Measurements from ENCODE around the gene HECW1.

- TF ChIP-seq CTCF (conservative IDR thresholded peaks at IDR 0.05; ENCODE audit: low read depth in 2 of 2): no peak
- no peak for TF ChIP-seq POLR2AphosphoS5 (IDR thresholded peaks at IDR 0.05; ENCODE audit: low read depth)
- no peak for TF ChIP-seq CREB1 (CRISPR knock-in tag; IDR thresholded peaks at IDR 0.05; ENCODE audit: low read depth)
- TF ChIP-seq REST (IDR thresholded peaks at IDR 0.05; ENCODE audit: unreplicated experiment): no peak
- no peak for TF ChIP-seq EZH2 (IDR thresholded peaks at IDR 0.05; ENCODE audit: low read depth, unreplicated experiment)
- no peak for TF ChIP-seq EZH2phosphoT487 (IDR thresholded peaks at IDR 0.05; ENCODE audit: unreplicated experiment)
- no peak for TF ChIP-seq JUNB (IDR thresholded peaks at IDR 0.05; ENCODE audit: unreplicated experiment)
- TF ChIP-seq NANOG (IDR thresholded peaks at IDR 0.05; ENCODE audit: borderline replicate concordance): no peak
- no peak for TF ChIP-seq ZNF331 (CRISPR knock-in tag; IDR thresholded peaks at IDR 0.05; ENCODE audit: low read depth)
- no peak for TF ChIP-seq ZNF462 (CRISPR knock-in tag; IDR thresholded peaks at IDR 0.05)
Measured at GRCh38 chr7:43116451-43116850, 4.0 kb downstream of the HECW1 start.
